NB4 (cell line): Measurements from ENCODE around the gene NRDE2.

Experiments used
- CTCF ChIP-seq: IDR thresholded peaks from one replicate; pipeline ENCODE4 v1.5.1; 2012; ENCODE audit warnings: low read depth, low read length
- MAX ChIP-seq: IDR thresholded peaks from 2 replicates; pipeline ENCODE4 v1.6.1; 2011; ENCODE audit warnings: low read depth, low read length
- MYC ChIP-seq: IDR thresholded peaks from 2 replicates; pipeline ENCODE4 v1.6.1; 2011; ENCODE audit warnings: low read depth, low read length
- POLR2A ChIP-seq: IDR thresholded peaks from 2 replicates; pipeline ENCODE4 v1.6.1; 2011; ENCODE audit warnings: mild to moderate bottlenecking; ENCODE audit not compliant: insufficient read length; ENCODE audit errors: extremely low read depth

- TF ChIP-seq CTCF (no peak), MYC (no peak), POLR2A (no peak), MAX (no peak)
Measured at GRCh38 chr14:90266441-90267154, 65.1 kb downstream of the NRDE2 start.
